Measurements from ENCODE around the gene REM1.

DNA sequence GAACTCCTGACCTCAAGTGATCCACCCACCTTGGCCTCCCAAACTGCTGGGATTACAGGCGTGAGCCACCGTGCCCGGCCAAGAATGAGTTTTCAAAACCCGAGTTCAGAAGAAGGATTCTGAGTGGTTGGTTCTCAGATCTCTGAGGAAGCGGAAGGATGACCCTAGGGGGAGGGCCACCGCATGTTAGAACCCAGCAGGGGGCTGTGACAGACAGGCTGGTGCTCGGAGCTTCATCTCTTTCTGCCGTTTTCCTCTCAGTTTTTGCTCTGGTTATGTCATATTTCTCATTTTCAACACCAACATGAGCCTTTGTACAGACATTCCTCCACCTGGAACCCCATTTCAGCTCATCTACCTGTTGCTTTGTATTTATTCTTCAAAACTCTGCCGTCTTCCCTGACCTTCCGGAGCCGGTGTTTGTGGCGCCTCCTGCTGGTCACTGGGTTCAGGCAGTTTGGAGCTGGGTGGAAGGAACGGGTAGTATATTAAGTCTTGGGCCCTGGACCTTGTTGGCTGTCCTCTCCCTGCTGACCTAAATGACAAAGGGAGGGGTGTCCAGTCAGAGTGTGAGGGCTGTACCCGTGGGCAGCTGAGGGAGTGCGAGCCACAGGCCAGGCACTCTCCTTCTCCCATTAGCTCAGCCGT, 35.0 kb upstream of the REM1 start, which contains the start of gene DEFB123:
- TF ChIP-seq TAF1 (IDR thresholded peaks at IDR 0.05; ENCODE audit: low read depth, low read length) (no peak), POLR2AphosphoS5 (IDR thresholded peaks at IDR 0.05; ENCODE audit: low read depth, low read length) (no peak), POLR2A (IDR thresholded peaks at IDR 0.05; ENCODE audit: low read depth, low read length) (no peak), PAX5 (IDR thresholded peaks at IDR 0.05; ENCODE audit: insufficient read depth, low read length, severe bottlenecking) (no peak), POU2F2 (IDR thresholded peaks at IDR 0.05; ENCODE audit: low read depth, low read length) (no peak), SPI1 (IDR thresholded peaks at IDR 0.05; ENCODE audit: low read depth, low read length) (no peak)
